ENCODE data around the gene NDUFS2.
A peak's percentile ranks its signal among the peaks of the same experiment; 100 is the strongest.
"Not testable (repeated sequence)": the region's sequence is repeated elsewhere in the genome, so short reads cannot be mapped to it uniquely, and the experiment has no call there.

NDUFS2 gene

DNA sequence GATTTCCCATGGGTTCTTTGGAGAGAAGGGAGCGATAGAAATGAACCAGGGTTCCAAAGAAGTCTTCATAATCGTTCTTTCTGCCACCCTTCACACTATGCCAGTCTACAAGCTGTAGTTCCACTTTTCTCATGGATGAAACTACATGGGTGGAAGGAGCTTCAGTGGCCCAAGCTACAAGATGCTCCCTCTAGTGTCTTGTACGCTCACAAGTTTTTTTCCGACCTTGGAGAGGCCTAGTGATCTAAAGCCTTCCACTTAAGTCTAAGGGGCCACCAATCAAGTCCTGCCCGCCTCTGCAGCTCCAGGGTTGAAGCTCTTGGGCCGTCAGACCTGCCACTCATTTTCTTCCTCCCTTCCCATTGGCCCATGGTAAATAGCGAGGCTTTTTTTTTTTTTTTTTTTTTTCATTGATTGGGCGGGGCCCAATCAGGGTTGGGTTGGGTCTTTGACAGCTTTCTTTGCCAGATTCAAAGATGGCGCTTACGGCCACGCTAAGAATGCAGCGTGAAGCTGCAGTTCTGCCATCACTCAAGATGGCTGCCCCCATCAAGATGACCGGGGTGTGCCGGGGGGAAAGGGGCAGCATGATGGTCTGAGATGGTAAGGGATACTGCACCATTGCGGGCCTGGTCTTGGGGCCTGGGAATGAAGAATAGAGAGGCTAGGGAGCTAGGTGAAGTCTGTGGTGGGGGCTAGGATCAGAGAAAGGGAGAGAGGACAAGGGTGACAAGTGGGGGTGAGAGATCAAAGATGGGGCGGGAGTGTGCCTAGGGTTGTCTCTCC lies 23.6 kb downstream of the NDUFS2 start, which contains the start of gene TOMM40L:
Gene TOMM40L, plus strand, starts transcription at position 527 of the 786 bp plus-strand sequence. CDS start 430 bp downstream, outside the sequence.
- Mint-ChIP-seq H3K4me3 (peak within 1 kb of the TSS; percentile 100), H3K9me3 (no peaks in the 10 kb centered on the region), H3K27ac (peak within 1 kb of the TSS; percentile 87), H3K36me3 (peaks cover 10% of the 10 kb centered on the region), H3K27me3 (peaks cover 19% of the 10 kb centered on the region), H3K4me1 (peaks cover 21% of the 10 kb centered on the region)
- DNase-seq (ENCODE audit: low spot score in 2 of 2) (peak; percentile 74 to 79), ATAC-seq (ENCODE audit: low read depth) (peak; percentile 92)

DNA sequence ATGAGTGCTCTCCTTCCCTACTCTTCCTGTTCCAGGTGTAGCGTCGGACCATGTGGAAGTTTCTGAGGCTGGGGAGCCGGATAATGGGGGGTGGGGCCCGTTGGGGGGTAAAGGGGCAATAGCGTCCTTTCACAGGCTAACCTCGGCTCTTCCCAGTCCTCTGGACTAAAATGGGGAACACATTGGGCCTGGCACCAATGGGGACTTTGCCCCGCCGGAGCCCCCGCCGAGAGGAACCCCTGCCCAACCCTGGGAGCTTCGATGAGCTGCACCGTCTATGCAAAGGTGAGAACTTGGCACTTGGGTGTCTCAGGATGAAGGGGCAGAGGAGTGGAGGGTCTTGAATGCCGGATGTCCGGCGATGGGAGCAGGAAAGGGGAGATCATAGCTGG lies 24.1 kb downstream of the NDUFS2 start:
- peaks cover 10% of the 10 kb centered on the region for H3K36me3 Mint-ChIP-seq
- no peak for DNase-seq (ENCODE audit: low spot score in 2 of 2)
- peaks cover 21% of the 10 kb centered on the region for H3K4me1 Mint-ChIP-seq
- H3K4me3 Mint-ChIP-seq: peak overlapping the region; percentile 100
- no peak for ATAC-seq (ENCODE audit: low read depth)
- peaks cover 18% of the 10 kb centered on the region for H3K27me3 Mint-ChIP-seq
- no peaks in the 10 kb centered on the region for H3K9me3 Mint-ChIP-seq
- peak overlapping the region; percentile 87 for H3K27ac Mint-ChIP-seq

DNA sequence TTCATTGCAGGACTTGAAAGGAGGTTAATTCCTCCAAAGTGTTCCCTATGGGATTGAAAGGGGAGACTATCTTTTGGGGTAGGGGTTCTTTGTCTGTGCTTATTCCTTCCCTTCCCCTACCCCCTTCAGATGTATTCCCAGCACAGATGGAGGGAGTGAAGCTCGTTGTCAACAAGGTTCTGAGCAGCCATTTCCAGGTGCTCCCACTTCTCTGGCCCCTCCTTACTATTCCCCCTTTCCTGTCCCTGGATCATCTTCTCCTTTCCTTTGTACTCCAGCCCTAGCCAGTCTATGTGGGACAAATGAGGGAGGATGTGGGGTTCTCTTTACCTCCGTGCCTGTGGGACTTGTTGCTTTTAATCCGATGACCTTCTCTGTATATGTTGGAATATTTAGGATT lies 24.6 kb downstream of the NDUFS2 start:
- Mint-ChIP-seq H3K27ac (peak overlapping the region; percentile 53), H3K27me3 (peaks cover 18% of the 10 kb centered on the region), H3K4me3 (peak overlapping the region; percentile 100), H3K9me3 (no peaks in the 10 kb centered on the region), H3K36me3 (peaks cover 10% of the 10 kb centered on the region), H3K4me1 (peaks cover 21% of the 10 kb centered on the region)
- ATAC-seq (ENCODE audit: low read depth): no peak
- no peak for DNase-seq (ENCODE audit: low spot score in 2 of 2)

- peaks cover 18% of the 10 kb centered on the region for H3K4me1 Mint-ChIP-seq
- peak; percentile 80 to 86 for DNase-seq (ENCODE audit: low spot score in 2 of 2)
- peaks cover 14% of the 10 kb centered on the region for H3K27me3 Mint-ChIP-seq
- ATAC-seq (ENCODE audit: low read depth): peak; percentile 41
- peak overlapping the region; percentile 100 for H3K4me3 Mint-ChIP-seq
- H3K36me3 Mint-ChIP-seq: peaks cover 8% of the 10 kb centered on the region
- no peaks in the 10 kb centered on the region for H3K9me3 Mint-ChIP-seq
- peak overlapping the region; percentile 53 for H3K27ac Mint-ChIP-seq
Observed at GRCh38 chr1:161227196-161227871, 25.2 kb downstream of the NDUFS2 start.

GRCh38 chr1:161228032-161228431 lies 25.9 kb downstream of the NDUFS2 start:
- Mint-ChIP-seq H3K27ac (no peak overlapping the region), H3K4me1 (peaks cover 18% of the 10 kb centered on the region), H3K36me3 (peaks cover 8% of the 10 kb centered on the region), H3K4me3 (no peak overlapping the region), H3K27me3 (peaks cover 10% of the 10 kb centered on the region), H3K9me3 (no peaks in the 10 kb centered on the region)
- DNase-seq (ENCODE audit: low spot score in 2 of 2) (no peak), ATAC-seq (ENCODE audit: low read depth) (no peak)

DNA sequence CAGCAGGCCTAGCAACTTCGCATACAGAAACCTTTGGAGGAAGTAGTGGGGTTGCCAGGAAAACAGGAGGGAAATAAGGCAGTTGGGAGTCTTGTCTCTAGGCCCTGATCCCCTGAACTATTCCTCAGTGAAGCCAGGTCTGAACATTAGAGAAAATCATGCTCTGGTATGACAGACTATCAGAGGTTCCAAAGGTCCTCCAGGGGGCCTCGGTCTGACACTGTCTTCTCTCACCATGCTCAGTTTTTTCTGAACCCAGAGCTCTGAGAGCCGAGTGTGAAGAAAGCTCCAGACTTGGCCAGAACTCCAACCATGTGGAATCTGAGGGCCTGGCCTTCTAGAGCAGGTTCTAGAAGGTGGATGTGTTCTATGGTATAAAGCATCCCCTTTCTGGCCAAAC lies 27.7 kb downstream of the NDUFS2 start:
- DNase-seq (ENCODE audit: low spot score in 2 of 2) (no peak), ATAC-seq (ENCODE audit: low read depth) (no peak)
- no peaks in the 10 kb centered on the region for H3K9me3 Mint-ChIP-seq
- H3K36me3 Mint-ChIP-seq: peaks cover 10% of the 10 kb centered on the region
- no peak overlapping the region for H3K27ac Mint-ChIP-seq
- H3K27me3 Mint-ChIP-seq: no peaks in the 10 kb centered on the region
- peaks cover 18% of the 10 kb centered on the region for H3K4me1 Mint-ChIP-seq
- no peak overlapping the region for H3K4me3 Mint-ChIP-seq

GRCh38 chr1:161230762-161231161 lies 28.6 kb downstream of the NDUFS2 start:
- peaks cover 16% of the 10 kb centered on the region for H3K4me1 Mint-ChIP-seq
- DNase-seq (ENCODE audit: low spot score in 2 of 2) (no peak), ATAC-seq (ENCODE audit: low read depth) (no peak)

DNA sequence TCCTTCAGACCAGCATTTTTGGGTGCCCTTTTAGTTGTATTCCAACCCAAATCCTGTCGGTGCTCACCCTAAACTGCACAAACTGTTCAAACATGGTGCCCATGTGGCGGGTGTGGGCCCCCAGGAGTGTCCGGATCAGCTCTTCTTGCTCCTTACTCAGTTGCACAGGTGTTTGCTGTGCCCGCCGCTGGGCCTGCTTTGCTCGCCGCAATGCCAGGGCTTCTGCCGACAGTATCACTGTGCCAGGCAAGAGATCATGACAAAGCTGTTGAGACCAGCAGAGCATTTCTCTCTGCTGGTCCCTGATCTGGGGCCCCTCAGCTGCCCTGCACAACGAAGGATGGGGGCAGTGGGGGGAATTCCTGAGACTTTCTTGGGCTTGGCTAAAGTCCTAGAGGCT lies 30.9 kb downstream of the NDUFS2 start:
- DNase-seq (ENCODE audit: low spot score in 2 of 2): no peak
- peaks cover 1% of the 10 kb centered on the region for H3K27me3 Mint-ChIP-seq
- ATAC-seq (ENCODE audit: low read depth): no peak
- H3K36me3 Mint-ChIP-seq: peaks cover 10% of the 10 kb centered on the region
- no peak overlapping the region for H3K27ac Mint-ChIP-seq
- H3K4me3 Mint-ChIP-seq: no peak overlapping the region
- no peaks in the 10 kb centered on the region for H3K9me3 Mint-ChIP-seq
- H3K4me1 Mint-ChIP-seq: no peaks in the 10 kb centered on the region

More at GRCh38 chr1:161230762-161231161, 28.6 kb downstream of the NDUFS2 start:
- H3K9me3 Mint-ChIP-seq: no peaks in the 10 kb centered on the region
- no peak overlapping the region for H3K4me3 Mint-ChIP-seq
- H3K27ac Mint-ChIP-seq: no peak overlapping the region
- peaks cover 10% of the 10 kb centered on the region for H3K36me3 Mint-ChIP-seq
- no peaks in the 10 kb centered on the region for H3K27me3 Mint-ChIP-seq

GRCh38 chr1:161235957-161236775 lies 34.0 kb downstream of the NDUFS2 start:
- Mint-ChIP-seq H3K27me3 (peaks cover 8% of the 10 kb centered on the region), H3K4me3 (no peak overlapping the region), H3K27ac (no peak overlapping the region), H3K4me1 (no peaks in the 10 kb centered on the region), H3K9me3 (no peaks in the 10 kb centered on the region), H3K36me3 (peaks cover 2% of the 10 kb centered on the region)
- ATAC-seq (ENCODE audit: low read depth): no peak
- DNase-seq (ENCODE audit: low spot score in 2 of 2): no peak

GRCh38 chr1:161238039-161238473 lies 35.9 kb downstream of the NDUFS2 start, which contains the start of gene NR1I3:
Gene NR1I3 (minus strand): TSS chr1:161238203. CDS start chr1:161236565, 1,638 bp downstream.
- DNase-seq (ENCODE audit: low spot score in 2 of 2): no peak
- no peak within 1 kb of the TSS for H3K27ac Mint-ChIP-seq
- no peak within 1 kb of the TSS for H3K4me3 Mint-ChIP-seq
- ATAC-seq (ENCODE audit: low read depth): no peak
- H3K27me3 Mint-ChIP-seq: peaks cover 8% of the 10 kb centered on the region
- peaks cover 2% of the 10 kb centered on the region for H3K36me3 Mint-ChIP-seq
- H3K4me1 Mint-ChIP-seq: peaks cover 5% of the 10 kb centered on the region
- H3K9me3 Mint-ChIP-seq: no peaks in the 10 kb centered on the region

DNA sequence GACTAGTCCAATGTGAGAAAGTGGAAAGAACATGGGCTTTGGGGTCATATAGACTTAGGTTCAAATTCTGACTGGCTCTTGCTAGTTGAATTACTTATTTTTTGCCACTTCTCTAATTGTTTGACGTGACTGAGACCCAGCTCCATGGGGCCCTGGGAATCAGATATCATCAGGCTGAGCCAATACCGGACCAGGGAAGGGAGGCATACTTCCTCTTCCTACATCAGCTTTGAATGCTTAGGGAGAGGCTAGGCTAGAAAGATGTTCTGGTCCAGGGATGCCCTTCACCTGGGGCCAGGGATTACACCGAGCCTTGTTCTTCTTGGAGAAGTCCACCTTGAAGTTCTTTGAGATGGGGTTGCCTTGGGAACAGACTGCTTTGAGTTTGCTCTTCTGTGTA lies 39.5 kb downstream of the NDUFS2 start:
- DNase-seq (ENCODE audit: low spot score in 2 of 2) (no peak), ATAC-seq (ENCODE audit: low read depth) (no peak)
- H3K9me3 Mint-ChIP-seq: no peaks in the 10 kb centered on the region
- peaks cover 5% of the 10 kb centered on the region for H3K4me1 Mint-ChIP-seq
- H3K27ac Mint-ChIP-seq: no peak overlapping the region
- H3K4me3 Mint-ChIP-seq: no peak overlapping the region
- no peaks in the 10 kb centered on the region for H3K36me3 Mint-ChIP-seq
- H3K27me3 Mint-ChIP-seq: peaks cover 8% of the 10 kb centered on the region

GRCh38 chr1:161242313-161242712 lies 40.1 kb downstream of the NDUFS2 start:
- ATAC-seq (ENCODE audit: low read depth) (no peak), DNase-seq (ENCODE audit: low spot score in 2 of 2) (no peak)
- peaks cover 5% of the 10 kb centered on the region for H3K4me1 Mint-ChIP-seq
- no peaks in the 10 kb centered on the region for H3K36me3 Mint-ChIP-seq
- H3K27ac Mint-ChIP-seq: no peak overlapping the region
- H3K9me3 Mint-ChIP-seq: no peaks in the 10 kb centered on the region
- peaks cover 8% of the 10 kb centered on the region for H3K27me3 Mint-ChIP-seq
- H3K4me3 Mint-ChIP-seq: no peak overlapping the region

DNA sequence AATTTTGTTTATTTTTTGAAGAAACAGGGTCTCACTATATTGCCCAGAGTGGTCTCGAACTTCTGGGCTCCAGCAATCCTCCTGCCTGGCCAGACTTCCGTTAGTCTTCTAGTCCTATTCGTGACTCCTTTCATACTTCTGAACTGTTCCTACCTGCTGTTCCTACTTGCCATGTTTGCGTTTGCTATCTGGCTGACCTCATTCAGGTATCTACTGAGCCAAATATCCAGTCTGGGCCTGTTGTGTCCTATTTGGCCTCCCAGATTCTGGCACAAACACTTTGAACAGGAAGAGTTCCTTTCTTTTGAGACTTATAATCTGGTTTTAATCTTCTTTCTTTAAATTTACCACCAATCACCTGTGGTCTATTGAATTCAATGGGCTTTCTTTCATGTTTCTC lies 42.7 kb downstream of the NDUFS2 start:
- Mint-ChIP-seq H3K9me3 (no peaks in the 10 kb centered on the region), H3K36me3 (no peaks in the 10 kb centered on the region), H3K27ac (no peak overlapping the region), H3K27me3 (peaks cover 7% of the 10 kb centered on the region), H3K4me3 (no peak overlapping the region), H3K4me1 (peaks cover 5% of the 10 kb centered on the region)
- no peak for DNase-seq (ENCODE audit: low spot score in 2 of 2)
- ATAC-seq (ENCODE audit: low read depth): no peak

DNA sequence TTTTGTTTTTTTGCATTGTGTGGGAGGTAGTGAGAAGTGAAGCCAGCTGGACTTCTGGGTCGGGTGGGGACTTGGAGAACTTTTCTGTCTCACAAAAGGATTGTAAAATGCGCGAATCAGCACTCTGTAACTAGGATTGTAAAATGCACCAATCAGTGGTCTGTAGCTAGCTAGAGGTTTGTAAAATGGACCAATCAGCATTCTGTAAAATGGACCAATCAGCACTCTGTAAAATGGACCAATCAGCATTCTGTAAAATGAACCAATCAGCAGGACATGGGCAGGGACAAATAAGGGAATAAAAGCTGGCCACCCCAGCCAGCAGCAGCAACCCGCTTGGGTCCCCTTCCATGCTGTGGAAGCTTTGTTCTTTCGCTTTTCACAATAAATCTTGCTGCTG lies 47.9 kb downstream of the NDUFS2 start:
- not testable (repeated sequence) for H3K27me3 Mint-ChIP-seq; H3K4me1 Mint-ChIP-seq; ATAC-seq (ENCODE audit: low read depth); H3K9me3 Mint-ChIP-seq; H3K36me3 Mint-ChIP-seq; H3K27ac Mint-ChIP-seq; DNase-seq (ENCODE audit: low spot score in 2 of 2); H3K4me3 Mint-ChIP-seq

All from memory B cell (primary cell).